ENCODE data around the gene GALNT9. TPM values are rescaled to one million over a fixed set of nuclear protein-coding genes. Genes with fewer than 3 reads are reported as not detected.
"Not testable (repeated sequence)": the region's sequence is repeated elsewhere in the genome, so short reads cannot be mapped to it uniquely, and the experiment has no call there.

GALNT9 gene
- total and polyA plus RNA-seq, 8 donors, result 0.17 to 5.0 (median 2.8) TPM; not detected in 1

DNA sequence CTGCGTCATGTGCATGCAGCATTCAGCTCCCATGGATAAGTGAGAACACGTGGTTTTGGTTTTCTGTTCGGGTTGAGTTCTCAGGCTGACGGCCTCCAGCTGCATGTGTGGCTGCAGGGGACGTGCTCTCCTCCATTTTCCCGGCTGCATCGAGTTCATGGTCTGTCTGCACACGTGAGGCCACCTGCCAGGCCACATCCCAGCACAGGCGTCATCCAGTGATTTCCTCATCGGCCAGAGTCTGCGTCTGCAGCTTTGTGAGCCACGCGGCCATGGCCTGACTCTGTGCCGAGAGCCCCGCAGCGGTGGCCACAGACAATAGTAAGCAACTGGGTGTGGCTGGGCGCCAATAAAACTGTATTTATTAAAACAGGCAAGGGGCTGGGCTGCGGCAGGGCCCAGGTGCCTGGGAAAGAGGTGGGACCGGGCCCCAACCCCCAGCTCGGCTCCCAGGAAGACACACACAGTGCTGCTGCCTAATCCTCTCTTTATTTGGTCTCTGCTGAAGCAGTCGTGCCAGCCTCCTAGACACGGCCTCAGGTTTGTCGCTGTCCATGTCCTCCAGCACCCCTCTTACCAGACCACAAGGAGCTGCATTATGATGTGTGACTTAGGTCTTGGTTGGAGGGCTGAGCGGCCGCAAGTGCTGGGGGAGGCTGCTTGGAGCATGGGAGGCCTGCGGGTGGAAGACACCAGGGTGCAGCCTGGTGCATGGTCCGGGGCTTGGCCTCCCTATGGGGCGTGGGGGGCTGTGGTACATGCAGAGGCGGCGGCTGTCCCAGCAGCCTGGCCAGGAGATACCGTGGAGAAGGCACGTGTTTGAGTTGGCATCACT, 133.1 kb downstream of the GALNT9 start:
- no peaks in the 10 kb centered on the region for H3K4me1 ChIP-seq
- H3K4me3 ChIP-seq, result no peak overlapping the region
- ATAC-seq (no peak), DNase-seq (no peak)
- TF ChIP-seq, protein P1, sequence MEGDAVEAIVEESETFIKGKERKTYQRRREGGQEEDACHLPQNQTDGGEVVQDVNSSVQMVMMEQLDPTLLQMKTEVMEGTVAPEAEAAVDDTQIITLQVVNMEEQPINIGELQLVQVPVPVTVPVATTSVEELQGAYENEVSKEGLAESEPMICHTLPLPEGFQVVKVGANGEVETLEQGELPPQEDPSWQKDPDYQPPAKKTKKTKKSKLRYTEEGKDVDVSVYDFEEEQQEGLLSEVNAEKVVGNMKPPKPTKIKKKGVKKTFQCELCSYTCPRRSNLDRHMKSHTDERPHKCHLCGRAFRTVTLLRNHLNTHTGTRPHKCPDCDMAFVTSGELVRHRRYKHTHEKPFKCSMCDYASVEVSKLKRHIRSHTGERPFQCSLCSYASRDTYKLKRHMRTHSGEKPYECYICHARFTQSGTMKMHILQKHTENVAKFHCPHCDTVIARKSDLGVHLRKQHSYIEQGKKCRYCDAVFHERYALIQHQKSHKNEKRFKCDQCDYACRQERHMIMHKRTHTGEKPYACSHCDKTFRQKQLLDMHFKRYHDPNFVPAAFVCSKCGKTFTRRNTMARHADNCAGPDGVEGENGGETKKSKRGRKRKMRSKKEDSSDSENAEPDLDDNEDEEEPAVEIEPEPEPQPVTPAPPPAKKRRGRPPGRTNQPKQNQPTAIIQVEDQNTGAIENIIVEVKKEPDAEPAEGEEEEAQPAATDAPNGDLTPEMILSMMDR (IDR thresholded peaks at IDR 0.05), result no peak
- peaks cover 0 to 46% of the 10 kb centered on the region in 2 donors for H3K27me3 ChIP-seq
- intact Hi-C loops (cut with DNase I), result no loop called here
- H3K36me3 ChIP-seq, result no peaks in the 10 kb centered on the region
- peaks cover 0 to 14% of the 10 kb centered on the region in 2 donors for H3K9me3 ChIP-seq
- no peak overlapping the region for H3K27ac ChIP-seq

GRCh38 chr12:132195242-132195641, 134.1 kb downstream of the GALNT9 start:
- H3K36me3 ChIP-seq; H3K27ac ChIP-seq; intact Hi-C loops (cut with DNase I); H3K4me3 ChIP-seq; H3K4me1 ChIP-seq; DNase-seq; ATAC-seq: not testable (repeated sequence)
- peaks cover 0 to 46% of the 10 kb centered on the region in 2 donors for H3K27me3 ChIP-seq
- H3K9me3 ChIP-seq, result peaks cover 0 to 14% of the 10 kb centered on the region in 2 donors

- intact Hi-C loops (cut with DNase I), result no loop called here
- peaks cover 0 to 46% of the 10 kb centered on the region in 2 donors for H3K27me3 ChIP-seq
- DNase-seq (no peak), ATAC-seq (no peak)
- no peak overlapping the region for H3K4me3 ChIP-seq
- H3K36me3 ChIP-seq, result no peaks in the 10 kb centered on the region
- TF ChIP-seq, protein P1 (IDR thresholded peaks at IDR 0.05), result no peak
- peaks cover 0 to 14% of the 10 kb centered on the region in 2 donors for H3K9me3 ChIP-seq
- H3K27ac ChIP-seq, result no peak overlapping the region
- H3K4me1 ChIP-seq, result peaks cover 0 to 9% of the 10 kb centered on the region in 2 donors
Measured at GRCh38 chr12:132194556-132194955, 134.8 kb downstream of the GALNT9 start.

DNA sequence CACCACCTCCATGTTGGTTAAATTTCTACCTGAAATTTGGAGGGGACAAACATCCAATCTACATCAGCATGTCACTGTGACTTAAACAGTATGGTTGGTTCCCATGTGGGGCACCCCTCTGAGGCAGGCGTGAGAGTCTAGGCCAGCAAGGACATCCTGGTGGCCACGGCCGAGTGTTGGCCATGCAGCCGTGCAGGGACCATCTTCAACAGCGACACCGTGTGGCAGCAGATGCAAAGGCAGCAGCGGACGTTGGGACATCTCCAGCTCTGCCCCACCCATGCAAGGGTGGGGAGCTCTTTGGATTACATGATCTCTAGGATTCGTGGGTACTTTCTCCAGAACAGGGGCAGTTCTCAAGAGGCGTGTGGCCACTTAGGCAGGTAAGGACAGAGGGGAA, 135.3 kb downstream of the GALNT9 start:
- H3K4me3 ChIP-seq, result no peak overlapping the region
- H3K36me3 ChIP-seq, result no peaks in the 10 kb centered on the region
- H3K27me3 ChIP-seq, result peaks cover 0 to 47% of the 10 kb centered on the region in 2 donors
- H3K27ac ChIP-seq, result no peak overlapping the region
- intact Hi-C loops (cut with DNase I), result no loop called here
- H3K9me3 ChIP-seq, result peaks cover 0 to 14% of the 10 kb centered on the region in 2 donors
- H3K4me1 ChIP-seq, result peaks cover 3 to 13% of the 10 kb centered on the region in 2 donors
- TF ChIP-seq, protein P1 (IDR thresholded peaks at IDR 0.05), result no peak
- DNase-seq, result no peak
- ATAC-seq, result no peak

DNA sequence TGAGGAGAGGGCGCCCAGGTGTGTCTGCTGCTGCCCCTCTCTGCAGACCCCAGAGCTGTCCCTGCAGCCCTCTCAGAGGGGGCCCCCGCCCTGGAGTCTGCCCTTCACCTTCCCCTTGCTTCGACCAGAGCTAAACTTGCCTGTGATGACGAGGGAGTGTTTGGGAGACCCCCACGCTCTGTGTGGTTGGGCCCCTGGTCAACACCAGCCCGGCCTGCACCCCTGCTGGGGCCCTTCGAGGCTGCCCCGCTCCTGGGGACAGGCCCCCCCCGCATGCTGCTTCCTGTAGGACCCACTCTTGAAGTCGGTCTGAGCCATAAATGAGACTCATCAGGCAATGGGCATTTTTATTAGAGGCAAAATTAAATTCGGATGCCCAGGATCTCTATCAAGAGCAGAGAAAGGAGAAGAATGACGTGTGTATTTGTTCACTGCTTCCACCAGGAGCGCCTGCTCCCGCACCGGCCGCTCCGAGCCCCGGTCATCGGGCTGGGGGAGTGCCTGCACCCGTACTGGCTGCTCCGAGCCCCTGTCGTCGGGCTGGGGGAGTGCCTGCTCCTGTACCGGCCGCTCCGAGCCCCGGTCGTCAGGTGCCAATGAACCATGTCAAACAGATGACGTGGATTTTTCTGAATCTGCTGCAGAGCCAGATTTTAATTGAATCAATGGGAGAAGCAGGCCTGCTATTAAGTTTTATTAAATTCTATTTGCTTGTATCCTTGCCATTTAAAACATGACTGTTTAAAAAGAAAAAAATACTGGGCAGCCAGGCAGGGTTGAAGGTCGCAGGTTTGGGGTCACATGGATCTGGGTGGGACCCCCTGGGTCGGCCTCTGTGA, 137.5 kb downstream of the GALNT9 start:
- Histone ChIP-seq H3K27me3 (peaks cover 0 to 63% of the 10 kb centered on the region in 2 donors), H3K27ac (no peak overlapping the region), H3K9me3 (peaks cover 0 to 14% of the 10 kb centered on the region in 2 donors), H3K4me1 (peaks cover 5 to 22% of the 10 kb centered on the region in 2 donors), H3K36me3 (no peaks in the 10 kb centered on the region), H3K4me3 (no peak overlapping the region)
- ATAC-seq (no peak), DNase-seq (no peak)
- TF ChIP-seq, protein P1 (IDR thresholded peaks at IDR 0.05), result no peak
- intact Hi-C loops (cut with DNase I), result no loop called here

Data from left lung (tissue), 10 donors.